Measurements from ENCODE around the gene NCR2.

Gene NCR2

GRCh38 chr6:41356825-41357224, 21.4 kb downstream of the NCR2 start:
- TF ChIP-seq CEBPB (IDR thresholded peaks at IDR 0.05) (peak; percentile 56; the same call in 1 of the 2 replicates), TAF1 (IDR thresholded peaks at IDR 0.05; ENCODE audit: low read depth) (no peak)

GRCh38 chr6:41358503-41358902, 23.1 kb downstream of the NCR2 start:
- no peak for TF ChIP-seq EGR1 (IDR thresholded peaks at IDR 0.05)
- TF ChIP-seq ZBTB7A (IDR thresholded peaks at IDR 0.05; ENCODE audit: low read depth) = no peak
- TF ChIP-seq TCF12 (IDR thresholded peaks at IDR 0.05; ENCODE audit: low read depth) = no peak
- no peak for TF ChIP-seq CREB1 (IDR thresholded peaks at IDR 0.05; ENCODE audit: low read depth)
- TF ChIP-seq REST (IDR thresholded peaks at IDR 0.05; ENCODE audit: low read depth) = no peak
- TF ChIP-seq USF1 (IDR thresholded peaks at IDR 0.05) = no peak
- TF ChIP-seq FOXM1 (IDR thresholded peaks at IDR 0.05; ENCODE audit: borderline replicate concordance, low read depth) = no peak
- TF ChIP-seq CEBPB (IDR thresholded peaks at IDR 0.05) = no peak
- TF ChIP-seq RAD21 (IDR thresholded peaks at IDR 0.05; ENCODE audit: low read depth) = no peak
- TF ChIP-seq MAX (IDR thresholded peaks at IDR 0.05) = no peak
- TF ChIP-seq YY1 (IDR thresholded peaks at IDR 0.05; ENCODE audit: low read depth) = no peak
- no peak for TF ChIP-seq EP300 (IDR thresholded peaks at IDR 0.05; ENCODE audit: borderline replicate concordance)
- no peak for TF ChIP-seq NFIC (IDR thresholded peaks at IDR 0.05)
- TF ChIP-seq TEAD4 (IDR thresholded peaks at IDR 0.05) = no peak
- TF ChIP-seq TAF1 (IDR thresholded peaks at IDR 0.05; ENCODE audit: low read depth) = no peak

- no peak for TF ChIP-seq TCF12 (IDR thresholded peaks at IDR 0.05; ENCODE audit: low read depth)
- TF ChIP-seq CEBPB (IDR thresholded peaks at IDR 0.05) = no peak
- TF ChIP-seq RAD21 (IDR thresholded peaks at IDR 0.05; ENCODE audit: low read depth) = no peak
- TF ChIP-seq ZBTB7A (IDR thresholded peaks at IDR 0.05; ENCODE audit: low read depth) = no peak
- no peak for TF ChIP-seq MAX (IDR thresholded peaks at IDR 0.05)
- TF ChIP-seq TEAD4 (IDR thresholded peaks at IDR 0.05) = no peak
- TF ChIP-seq EP300 (IDR thresholded peaks at IDR 0.05; ENCODE audit: borderline replicate concordance) = no peak
- TF ChIP-seq YY1 (IDR thresholded peaks at IDR 0.05; ENCODE audit: low read depth) = no peak
- no peak for TF ChIP-seq CREB1 (IDR thresholded peaks at IDR 0.05; ENCODE audit: low read depth)
- TF ChIP-seq REST (IDR thresholded peaks at IDR 0.05; ENCODE audit: low read depth) = no peak
- no peak for TF ChIP-seq USF1 (IDR thresholded peaks at IDR 0.05)
- no peak for TF ChIP-seq NFIC (IDR thresholded peaks at IDR 0.05)
- no peak for TF ChIP-seq FOXM1 (IDR thresholded peaks at IDR 0.05; ENCODE audit: borderline replicate concordance, low read depth)
- no peak for TF ChIP-seq EGR1 (IDR thresholded peaks at IDR 0.05)
- TF ChIP-seq TAF1 (IDR thresholded peaks at IDR 0.05; ENCODE audit: low read depth) = no peak
Observed at GRCh38 chr6:41359617-41360313, 24.4 kb downstream of the NCR2 start.

GRCh38 chr6:41360314-41360685, 24.9 kb downstream of the NCR2 start:
- TF ChIP-seq NFIC (IDR thresholded peaks at IDR 0.05) = no peak
- no peak for TF ChIP-seq CEBPB (IDR thresholded peaks at IDR 0.05)
- no peak for TF ChIP-seq USF1 (IDR thresholded peaks at IDR 0.05)
- TF ChIP-seq TAF1 (IDR thresholded peaks at IDR 0.05; ENCODE audit: low read depth) = no peak
- TF ChIP-seq TCF12 (IDR thresholded peaks at IDR 0.05; ENCODE audit: low read depth) = no peak
- no peak for TF ChIP-seq FOXM1 (IDR thresholded peaks at IDR 0.05; ENCODE audit: borderline replicate concordance, low read depth)
- TF ChIP-seq EGR1 (IDR thresholded peaks at IDR 0.05) = no peak
- no peak for TF ChIP-seq CREB1 (IDR thresholded peaks at IDR 0.05; ENCODE audit: low read depth)
- TF ChIP-seq YY1 (IDR thresholded peaks at IDR 0.05; ENCODE audit: low read depth) = no peak
- TF ChIP-seq RAD21 (IDR thresholded peaks at IDR 0.05; ENCODE audit: low read depth) = no peak
- no peak for TF ChIP-seq REST (IDR thresholded peaks at IDR 0.05; ENCODE audit: low read depth)
- no peak for TF ChIP-seq MAX (IDR thresholded peaks at IDR 0.05)
- no peak for TF ChIP-seq ZBTB7A (IDR thresholded peaks at IDR 0.05; ENCODE audit: low read depth)
- TF ChIP-seq TEAD4 (IDR thresholded peaks at IDR 0.05) = no peak
- TF ChIP-seq EP300 (IDR thresholded peaks at IDR 0.05; ENCODE audit: borderline replicate concordance) = no peak

Measured in Ishikawa (cell line).